Endothelial cell of umbilical vein (primary cell): ENCODE results near the gene RENBP.

Experiments
- EZH2 ChIP-seq: IDR thresholded peaks from 2 replicates; pipeline ENCODE4 v1.6.1; 2012; ENCODE audit warnings: borderline replicate concordance, low read depth, mild to moderate bottlenecking, moderate library complexity, low read length, inconsistent platforms; ENCODE audit not compliant: severe bottlenecking
- TF ChIP-seq, protein P1 (sequence below), 2 donors: IDR thresholded peaks; 1 replicate in 1 of 2; 2 replicates in 1 of 2; pipeline ENCODE4 v1.5.1; 2011; ENCODE audit warnings: low read length in 2 of 2, mild to moderate bottlenecking in 2 of 2, moderate library complexity in 2 of 2, control low read depth in 1 of 2, inconsistent platforms in 1 of 2, low read depth in 1 of 2; ENCODE audit not compliant: insufficient read depth in 1 of 2; ENCODE audit errors: extremely low read depth in 1 of 2

DNA sequence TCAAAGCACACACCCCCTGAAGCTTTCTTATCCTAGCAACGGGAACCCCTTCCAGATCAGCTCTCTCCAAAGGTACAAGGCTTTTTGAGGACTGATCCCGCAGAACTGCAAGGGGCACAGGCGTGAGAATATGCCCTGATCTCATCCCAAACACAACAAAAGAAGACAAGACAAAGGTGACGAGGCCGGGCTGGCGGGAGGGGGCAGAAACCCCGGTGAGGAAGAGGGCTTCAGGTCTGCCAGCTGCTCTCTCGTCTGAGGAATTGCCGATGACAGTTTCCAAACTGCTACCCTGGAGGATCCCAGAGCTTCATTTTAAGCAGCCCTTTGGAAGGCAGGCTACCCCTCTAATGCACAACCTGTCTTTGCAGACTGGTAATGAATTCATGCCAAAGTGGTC is 23.8 kb upstream of the RENBP start:
- TF ChIP-seq EZH2: no peak
- TF ChIP-seq, protein P1, sequence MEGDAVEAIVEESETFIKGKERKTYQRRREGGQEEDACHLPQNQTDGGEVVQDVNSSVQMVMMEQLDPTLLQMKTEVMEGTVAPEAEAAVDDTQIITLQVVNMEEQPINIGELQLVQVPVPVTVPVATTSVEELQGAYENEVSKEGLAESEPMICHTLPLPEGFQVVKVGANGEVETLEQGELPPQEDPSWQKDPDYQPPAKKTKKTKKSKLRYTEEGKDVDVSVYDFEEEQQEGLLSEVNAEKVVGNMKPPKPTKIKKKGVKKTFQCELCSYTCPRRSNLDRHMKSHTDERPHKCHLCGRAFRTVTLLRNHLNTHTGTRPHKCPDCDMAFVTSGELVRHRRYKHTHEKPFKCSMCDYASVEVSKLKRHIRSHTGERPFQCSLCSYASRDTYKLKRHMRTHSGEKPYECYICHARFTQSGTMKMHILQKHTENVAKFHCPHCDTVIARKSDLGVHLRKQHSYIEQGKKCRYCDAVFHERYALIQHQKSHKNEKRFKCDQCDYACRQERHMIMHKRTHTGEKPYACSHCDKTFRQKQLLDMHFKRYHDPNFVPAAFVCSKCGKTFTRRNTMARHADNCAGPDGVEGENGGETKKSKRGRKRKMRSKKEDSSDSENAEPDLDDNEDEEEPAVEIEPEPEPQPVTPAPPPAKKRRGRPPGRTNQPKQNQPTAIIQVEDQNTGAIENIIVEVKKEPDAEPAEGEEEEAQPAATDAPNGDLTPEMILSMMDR (IDR thresholded peaks at IDR 0.05; ENCODE audit: extremely low read depth in 1 of 2, insufficient read depth in 1 of 2, low read depth in 1 of 2, low read length in 2 of 2): no peak
